HG02938 (cell line): Measurements from ENCODE around the gene SORL1.
"Not testable (repeated sequence)": the region's sequence is repeated elsewhere in the genome, so short reads cannot be mapped to it uniquely, and the experiment has no call there.

Experiments used
- ATAC-seq: cut with Tn5 transposase; IDR thresholded peaks from one replicate; pipeline ENCODE4 v1.9.1; 2021; ENCODE audit warnings: mild to moderate bottlenecking, moderate library complexity; ENCODE audit not compliant: unreplicated experiment

SORL1 gene

GRCh38 chr11:121451986-121452608, at the start of gene SORL1:
Gene SORL1, plus strand, starts transcription at chr11:121452314. Its CDS starts 18 bp downstream, at chr11:121452332.
- peak; percentile 47 for ATAC-seq

GRCh38 chr11:121405646-121406045, 46.5 kb upstream of the SORL1 start:
- ATAC-seq = no peak

DNA sequence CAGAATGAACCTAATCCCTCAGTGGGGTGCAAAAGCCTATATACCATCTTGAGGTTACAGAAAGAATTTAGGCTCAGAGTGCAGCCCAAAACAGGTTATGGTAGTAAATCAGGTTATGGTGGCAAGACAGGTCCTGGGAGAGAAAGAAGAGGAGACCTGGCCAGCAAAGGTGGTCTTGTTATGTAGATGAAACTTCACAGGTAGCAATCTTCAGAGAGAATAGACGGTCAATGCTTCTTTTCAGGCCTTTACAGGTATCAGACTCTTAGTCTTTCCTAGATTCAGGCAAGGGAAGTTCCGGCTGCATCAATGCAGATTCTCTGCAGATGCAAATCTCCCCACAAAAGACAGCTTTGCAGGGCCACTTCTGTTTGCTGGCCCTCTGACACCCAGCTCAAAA, 45.8 kb upstream of the SORL1 start:
- ATAC-seq = no peak

GRCh38 chr11:121408830-121409229, 43.3 kb upstream of the SORL1 start:
- ATAC-seq = no peak

- not testable (repeated sequence) for ATAC-seq
These were observed 42.1 kb upstream of the SORL1 start for GRCh38 chr11:121410041-121410440.

GRCh38 chr11:121411330-121411729, 40.8 kb upstream of the SORL1 start:
- ATAC-seq = not testable (repeated sequence)

GRCh38 chr11:121412000-121412587, 40.0 kb upstream of the SORL1 start:
- ATAC-seq = no peak

GRCh38 chr11:121412711-121413415, 39.3 kb upstream of the SORL1 start:
- ATAC-seq = no peak

GRCh38 chr11:121414141-121414913, 37.8 kb upstream of the SORL1 start:
- ATAC-seq = no peak

DNA sequence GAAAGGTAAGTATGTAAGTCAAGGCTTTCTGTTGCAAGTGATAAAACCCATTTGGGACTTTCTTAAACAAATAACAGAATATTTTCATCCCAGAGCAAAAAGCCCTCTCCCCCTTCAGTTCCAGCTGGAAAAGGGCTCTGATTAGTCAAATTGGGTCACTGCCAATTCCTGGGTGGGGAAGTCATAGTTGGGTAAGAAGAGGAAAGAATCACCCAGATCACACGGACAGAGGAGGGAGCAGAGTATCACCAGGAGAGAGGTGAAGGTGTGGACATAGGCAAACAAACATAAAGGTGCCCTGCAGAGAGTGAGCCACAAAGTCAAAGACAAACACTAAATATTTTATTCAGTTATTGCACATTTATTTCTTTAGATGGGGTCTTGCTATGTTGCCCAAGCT, 36.3 kb upstream of the SORL1 start:
- ATAC-seq = no peak

DNA sequence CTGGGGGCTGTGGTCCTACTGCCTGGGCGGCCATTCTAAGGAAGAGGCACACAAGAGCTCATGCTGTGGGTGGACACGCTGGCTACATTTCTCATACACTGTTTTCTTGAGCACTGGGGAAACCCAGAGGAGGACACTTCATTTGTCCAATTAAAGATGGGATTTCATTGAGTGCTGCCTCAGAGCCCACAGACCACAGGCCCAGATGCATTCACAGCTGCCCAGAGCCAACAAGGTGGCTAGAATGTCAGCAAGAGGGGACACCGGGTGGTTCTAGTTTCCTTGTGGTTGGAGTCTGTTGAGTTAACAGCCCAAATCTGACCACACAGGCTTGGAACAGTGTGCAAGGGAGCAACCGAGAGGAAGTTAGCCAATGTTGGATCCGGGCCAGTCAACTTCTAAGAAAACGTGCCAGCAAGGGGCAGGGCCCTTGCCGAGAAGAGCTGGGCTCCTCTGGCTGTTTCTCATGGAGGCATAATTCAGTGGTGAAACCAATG, 35.0 kb upstream of the SORL1 start:
- peak; percentile 60 for ATAC-seq

- no peak for ATAC-seq
These were observed 34.5 kb upstream of the SORL1 start for GRCh38 chr11:121417607-121418006.

DNA sequence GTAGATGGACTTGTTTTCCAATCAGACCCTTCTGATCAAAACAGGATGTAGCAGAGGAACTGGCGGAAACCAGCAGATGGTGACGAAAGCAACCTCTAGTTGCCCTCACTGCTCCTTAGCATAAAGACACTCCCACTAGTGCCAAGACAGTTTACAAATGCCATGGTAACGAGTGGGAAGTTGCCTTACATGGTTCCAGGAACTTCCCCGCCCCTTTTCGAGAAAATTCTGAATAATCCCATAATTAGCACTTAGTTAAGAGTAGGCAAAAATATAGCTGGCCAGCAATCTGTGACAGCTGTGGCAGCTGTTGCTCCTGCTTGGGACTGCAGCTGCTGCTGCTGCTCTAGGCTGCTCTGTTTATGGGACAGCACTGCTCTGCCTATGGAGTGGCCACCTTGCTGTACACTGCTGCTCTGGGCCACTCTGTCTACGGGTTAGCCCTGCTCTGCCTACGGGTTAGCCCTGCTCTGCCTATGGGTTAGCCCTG, 33.4 kb upstream of the SORL1 start:
- peak; percentile 32 for ATAC-seq

GRCh38 chr11:121419836-121420235, 32.3 kb upstream of the SORL1 start:
- no peak for ATAC-seq

GRCh38 chr11:121420398-121420797, 31.7 kb upstream of the SORL1 start:
- no peak for ATAC-seq

- no peak for ATAC-seq
These were observed 30.8 kb upstream of the SORL1 start for GRCh38 chr11:121421149-121421901.

GRCh38 chr11:121422675-121423074, 29.4 kb upstream of the SORL1 start:
- peak; percentile 37 for ATAC-seq

GRCh38 chr11:121425828-121426227, 26.3 kb upstream of the SORL1 start:
- no peak for ATAC-seq

DNA sequence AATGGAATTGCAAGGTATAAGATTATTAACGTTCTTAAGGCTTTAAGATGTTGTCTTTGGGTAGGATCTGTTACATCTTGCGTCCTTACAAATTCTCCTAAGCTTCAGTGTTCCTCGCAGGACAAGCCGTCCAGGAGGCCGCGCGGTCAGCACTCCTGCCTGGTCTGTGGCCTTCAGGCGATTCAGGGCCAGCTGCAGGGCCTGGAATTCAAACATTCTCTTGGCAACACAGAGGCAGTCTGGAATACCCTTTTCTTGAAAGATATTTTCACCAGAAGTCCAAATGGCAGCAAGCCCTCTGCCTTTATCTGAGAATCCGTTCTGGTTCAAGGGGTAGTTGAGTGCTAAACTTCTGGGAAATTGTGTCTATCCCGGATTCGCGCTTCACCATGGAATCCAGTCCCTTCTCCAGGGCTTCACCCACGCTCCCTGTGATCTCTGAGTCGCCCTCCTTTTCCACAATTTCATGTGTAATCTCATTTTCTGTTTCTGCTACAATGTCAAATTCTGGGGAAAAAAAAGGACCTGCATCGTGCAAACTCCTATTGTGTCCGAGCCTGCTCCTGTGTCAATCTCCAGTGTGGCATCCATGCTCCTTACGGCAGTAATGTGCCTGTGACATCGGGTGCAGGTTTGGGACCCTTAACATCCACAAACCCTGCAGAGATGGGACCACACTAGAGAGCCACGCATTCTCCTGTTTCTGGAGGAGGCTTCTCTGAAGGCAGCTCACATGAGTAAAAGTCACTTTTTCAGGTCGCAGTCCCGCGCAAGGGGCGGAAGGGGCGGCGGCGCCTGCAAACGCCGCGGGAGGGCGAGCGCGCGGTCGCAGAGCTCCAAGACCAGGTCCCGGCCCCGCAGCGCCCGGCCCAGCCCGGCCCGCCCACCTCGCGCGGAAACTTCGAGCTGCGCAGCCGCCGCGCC, 25.4 kb upstream of the SORL1 start:
- no peak for ATAC-seq
